ENCODE data around the gene MRPL42.
"Not testable (repeated sequence)": the region's sequence is repeated elsewhere in the genome, so short reads cannot be mapped to it uniquely, and the experiment has no call there.

MRPL42 gene

DNA sequence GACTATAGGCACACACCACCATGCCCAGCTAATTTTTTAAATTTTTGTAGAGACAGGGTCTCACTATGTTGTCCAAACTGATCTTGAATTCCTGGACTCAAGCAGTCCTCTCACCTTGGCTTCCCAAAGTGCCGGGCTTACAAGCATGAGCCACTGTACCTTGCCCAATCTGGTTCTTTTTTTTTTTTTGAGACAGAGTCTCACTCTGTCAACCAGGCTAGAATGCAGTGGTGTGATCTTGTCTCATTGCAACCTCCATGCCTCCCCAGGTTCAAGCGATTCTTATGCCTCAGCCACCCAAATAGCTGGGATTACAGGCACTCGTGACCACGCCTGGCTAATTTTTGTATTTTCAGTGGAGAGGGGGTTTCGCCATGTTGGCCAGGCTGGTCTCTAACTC is 15.4 kb downstream of the MRPL42 start:
- no peak for DNase-seq (ENCODE audit: low spot score)
- Histone ChIP-seq H3K4me3 (no peak overlapping the region), H3K27ac (no peak overlapping the region)
- TF ChIP-seq, protein P1, sequence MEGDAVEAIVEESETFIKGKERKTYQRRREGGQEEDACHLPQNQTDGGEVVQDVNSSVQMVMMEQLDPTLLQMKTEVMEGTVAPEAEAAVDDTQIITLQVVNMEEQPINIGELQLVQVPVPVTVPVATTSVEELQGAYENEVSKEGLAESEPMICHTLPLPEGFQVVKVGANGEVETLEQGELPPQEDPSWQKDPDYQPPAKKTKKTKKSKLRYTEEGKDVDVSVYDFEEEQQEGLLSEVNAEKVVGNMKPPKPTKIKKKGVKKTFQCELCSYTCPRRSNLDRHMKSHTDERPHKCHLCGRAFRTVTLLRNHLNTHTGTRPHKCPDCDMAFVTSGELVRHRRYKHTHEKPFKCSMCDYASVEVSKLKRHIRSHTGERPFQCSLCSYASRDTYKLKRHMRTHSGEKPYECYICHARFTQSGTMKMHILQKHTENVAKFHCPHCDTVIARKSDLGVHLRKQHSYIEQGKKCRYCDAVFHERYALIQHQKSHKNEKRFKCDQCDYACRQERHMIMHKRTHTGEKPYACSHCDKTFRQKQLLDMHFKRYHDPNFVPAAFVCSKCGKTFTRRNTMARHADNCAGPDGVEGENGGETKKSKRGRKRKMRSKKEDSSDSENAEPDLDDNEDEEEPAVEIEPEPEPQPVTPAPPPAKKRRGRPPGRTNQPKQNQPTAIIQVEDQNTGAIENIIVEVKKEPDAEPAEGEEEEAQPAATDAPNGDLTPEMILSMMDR (IDR thresholded peaks at IDR 0.05), result no peak

DNA sequence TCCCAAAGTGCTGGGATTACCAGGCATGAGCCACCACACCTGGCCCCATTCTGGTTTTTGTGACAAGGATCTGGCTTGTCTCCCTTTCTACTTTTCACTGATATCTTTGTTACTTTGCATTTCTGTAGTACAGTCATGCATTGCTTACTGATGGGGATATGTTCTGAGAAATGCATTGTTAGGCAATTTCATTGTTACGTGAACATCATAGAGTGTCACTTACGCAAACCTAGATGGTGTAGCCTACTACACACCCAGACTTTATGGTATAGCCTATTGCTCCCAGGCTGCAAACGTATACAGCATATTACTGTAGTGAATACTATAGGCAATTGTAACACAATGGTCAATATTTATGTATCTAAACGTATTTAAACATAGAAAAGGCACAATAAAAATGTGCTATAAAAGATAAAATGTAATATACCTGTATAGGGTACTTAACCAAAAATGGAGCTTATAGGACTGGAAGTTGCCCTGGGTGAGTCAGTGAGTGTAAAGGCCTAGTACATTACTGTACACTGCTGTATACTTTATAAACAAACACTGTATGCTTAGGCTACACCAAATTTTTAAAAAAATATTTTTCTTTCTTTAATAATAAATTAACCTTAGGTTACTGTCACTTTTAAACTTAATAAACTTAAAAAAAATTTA is 16.0 kb downstream of the MRPL42 start:
- TF ChIP-seq, protein P1 (IDR thresholded peaks at IDR 0.05), result no peak
- H3K27ac ChIP-seq, result no peak overlapping the region
- no peak for DNase-seq (ENCODE audit: low spot score)

DNA sequence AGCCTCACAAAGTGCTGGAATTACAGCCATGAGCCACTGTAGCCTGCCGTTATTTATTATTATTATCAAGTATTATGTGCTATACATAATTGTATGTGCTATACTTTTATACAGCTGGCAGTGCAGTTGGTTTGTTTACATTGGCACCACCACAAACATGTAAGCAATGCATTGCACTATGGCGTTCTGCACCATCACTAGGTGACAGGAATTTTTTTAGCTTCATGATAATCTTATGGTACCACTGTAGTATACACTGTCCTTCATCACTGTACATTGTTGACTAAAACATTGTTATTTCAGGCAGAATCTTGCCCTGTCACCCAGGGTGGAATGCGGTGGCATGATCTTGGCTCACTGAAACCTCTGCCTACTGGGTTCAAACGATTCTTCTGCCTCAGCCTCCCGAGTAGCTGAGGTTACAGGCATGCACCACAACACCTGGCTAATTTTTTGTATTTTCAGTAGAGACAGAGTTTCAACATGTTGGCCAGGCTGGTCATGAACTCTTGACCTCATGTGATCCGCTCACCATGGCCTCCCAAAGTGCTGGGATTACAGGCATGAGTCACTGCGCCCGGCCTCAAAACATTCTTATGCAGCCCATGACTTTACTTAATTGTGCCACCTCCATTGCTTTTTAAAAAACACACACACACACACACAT is 17.1 kb downstream of the MRPL42 start:
- no peak for DNase-seq (ENCODE audit: low spot score)
- TF ChIP-seq, protein P1 (IDR thresholded peaks at IDR 0.05), result no peak
- Histone ChIP-seq H3K4me3 (no peak overlapping the region), H3K27ac (no peak overlapping the region)

More for the DNA sequence above, 16.0 kb downstream of the MRPL42 start:
- H3K4me3 ChIP-seq, result no peak overlapping the region

DNA sequence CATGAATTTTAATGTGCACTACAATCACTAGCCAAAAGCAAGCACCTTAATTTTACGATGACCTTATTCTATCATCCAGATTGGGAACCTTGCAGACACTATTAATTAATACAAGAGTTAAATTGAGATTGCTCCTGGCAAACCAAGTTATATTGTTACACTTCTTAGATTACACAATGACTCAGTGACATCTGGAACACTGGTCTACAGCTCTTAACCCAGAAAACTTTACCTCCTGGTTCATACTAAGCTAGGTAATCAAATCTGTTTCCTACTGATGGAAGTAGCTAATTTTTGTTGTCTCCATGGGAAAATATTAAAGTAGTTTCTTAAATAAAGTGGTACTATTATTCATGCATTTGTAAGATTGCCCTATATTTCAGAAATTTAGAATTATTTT is 25.5 kb downstream of the MRPL42 start:
- H3K4me3 ChIP-seq; DNase-seq (ENCODE audit: low spot score); H3K27ac ChIP-seq: not testable (repeated sequence)

DNA sequence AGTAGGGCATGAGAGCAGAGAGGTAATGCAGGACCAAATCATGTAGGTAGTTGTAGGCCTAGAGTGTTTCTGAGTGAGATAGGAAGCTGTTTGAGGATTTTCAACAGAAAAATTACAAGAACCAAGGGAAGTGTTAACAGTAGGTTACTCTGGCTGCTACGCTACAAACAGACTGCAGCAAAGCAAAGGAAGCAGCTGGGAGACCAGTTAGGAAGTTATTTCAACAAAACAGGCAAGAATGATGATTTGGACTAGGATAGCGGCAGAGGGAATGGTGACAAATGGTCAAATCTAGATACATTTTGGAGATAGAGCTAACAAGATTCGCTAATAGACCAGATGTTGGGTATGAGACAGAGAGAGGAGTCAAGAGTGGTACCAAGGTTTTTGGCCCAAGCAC is 26.8 kb downstream of the MRPL42 start:
- no peak overlapping the region for H3K27ac ChIP-seq
- DNase-seq (ENCODE audit: low spot score), result no peak
- no peak overlapping the region for H3K4me3 ChIP-seq
- TF ChIP-seq, protein P1 (IDR thresholded peaks at IDR 0.05), result no peak

DNA sequence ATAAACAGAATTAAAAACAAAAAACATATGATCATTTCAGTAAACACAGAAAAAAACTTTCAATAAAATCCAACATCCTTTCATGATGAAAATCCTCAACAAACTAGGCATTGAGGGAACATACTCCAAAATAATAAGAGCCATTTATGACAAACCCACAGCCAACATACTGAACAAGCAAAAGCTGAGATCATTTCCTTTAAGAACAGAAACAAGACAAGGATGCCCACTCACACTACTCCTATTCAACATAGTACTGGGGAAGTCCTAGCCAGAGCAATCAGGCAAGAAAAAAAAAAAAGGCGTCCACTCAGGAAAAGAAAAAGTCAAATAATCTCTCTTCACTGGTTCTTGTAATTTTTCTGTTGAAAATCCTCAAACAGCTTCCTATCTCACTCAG is 30.1 kb downstream of the MRPL42 start:
- no peak overlapping the region for H3K4me3 ChIP-seq
- no peak overlapping the region for H3K27ac ChIP-seq
- no peak for DNase-seq (ENCODE audit: low spot score)
- TF ChIP-seq, protein P1 (IDR thresholded peaks at IDR 0.05), result no peak

DNA sequence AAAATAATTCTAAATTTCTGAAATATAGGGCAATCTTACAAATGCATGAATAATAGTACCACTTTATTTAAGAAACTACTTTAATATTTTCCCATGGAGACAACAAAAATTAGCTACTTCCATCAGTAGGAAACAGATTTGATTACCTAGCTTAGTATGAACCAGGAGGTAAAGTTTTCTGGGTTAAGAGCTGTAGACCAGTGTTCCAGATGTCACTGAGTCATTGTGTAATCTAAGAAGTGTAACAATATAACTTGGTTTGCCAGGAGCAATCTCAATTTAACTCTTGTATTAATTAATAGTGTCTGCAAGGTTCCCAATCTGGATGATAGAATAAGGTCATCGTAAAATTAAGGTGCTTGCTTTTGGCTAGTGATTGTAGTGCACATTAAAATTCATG is 31.5 kb downstream of the MRPL42 start:
- not testable (repeated sequence) for H3K27ac ChIP-seq; H3K4me3 ChIP-seq; DNase-seq (ENCODE audit: low spot score)

DNA sequence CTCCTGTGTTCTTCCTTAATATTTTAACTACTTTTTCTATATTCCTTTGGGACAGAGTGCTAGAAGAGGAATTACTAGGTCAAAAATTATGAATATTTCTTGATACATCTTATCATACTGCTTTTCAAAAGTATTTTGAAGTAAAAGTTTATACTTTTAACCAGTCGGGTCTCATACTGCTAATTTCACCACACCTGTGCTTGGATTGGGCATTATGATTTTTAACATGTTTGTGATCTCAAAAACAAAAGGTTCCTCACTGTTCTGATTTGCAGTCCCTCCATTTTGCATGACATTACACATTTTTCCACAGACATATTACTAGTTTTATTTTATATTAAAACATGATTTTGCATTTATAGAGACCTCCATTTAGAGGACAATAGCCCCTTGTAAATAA is 32.9 kb downstream of the MRPL42 start:
- no peak overlapping the region for H3K27ac ChIP-seq
- TF ChIP-seq, protein P1 (IDR thresholded peaks at IDR 0.05), result no peak
- no peak overlapping the region for H3K4me3 ChIP-seq
- no peak for DNase-seq (ENCODE audit: low spot score)
